ENCODE results near the gene ARPC4.

ARPC4 gene

DNA sequence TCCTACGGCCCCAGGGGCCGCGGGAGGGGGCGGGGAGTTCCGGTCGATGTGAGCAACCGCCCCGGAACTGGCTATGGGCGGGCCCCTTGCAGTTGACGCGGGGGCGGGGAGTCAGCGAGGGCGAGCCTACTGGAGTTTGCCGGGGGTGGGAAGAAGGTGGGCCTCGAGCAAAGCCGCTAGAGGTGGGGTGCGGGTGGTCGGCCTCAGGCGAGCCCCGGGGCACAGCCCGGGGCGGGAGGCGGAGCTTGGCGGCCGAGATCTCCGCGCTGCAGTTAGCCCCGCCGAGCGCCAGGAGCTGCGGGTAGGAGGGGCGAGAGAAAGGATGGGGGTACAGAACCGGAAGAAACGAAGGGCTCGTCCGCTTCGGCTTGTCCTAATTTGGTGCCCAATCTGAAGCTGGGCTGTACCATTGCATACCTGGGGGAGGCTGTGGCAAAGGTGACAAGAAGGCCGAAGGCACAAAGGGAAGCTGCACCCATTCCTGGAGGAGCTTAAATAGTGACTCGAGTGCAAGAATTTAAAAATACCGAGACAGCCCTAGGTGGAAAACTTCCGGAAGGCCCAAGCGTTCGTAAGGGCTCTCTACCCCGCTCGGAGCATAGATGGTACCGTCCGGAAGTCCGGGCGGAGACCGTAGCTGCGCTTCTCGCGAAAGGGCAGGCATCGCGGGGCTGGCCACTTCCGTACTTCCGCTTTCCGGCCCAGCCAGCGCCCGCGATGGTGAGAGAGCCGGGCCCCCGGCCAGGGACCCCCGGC is at the start of gene ARPC4, which contains the start of gene TADA3:
Gene ARPC4, plus strand, starts transcription at position 678 of the 756 bp plus-strand sequence. Its CDS starts 40 bp downstream, at position 718.
Gene TADA3, minus strand, starts transcription at position 69 of the 756 bp plus-strand sequence. CDS start 1,007 bp downstream, outside the sequence.
- DNase-seq = peak; percentile 95

DNA sequence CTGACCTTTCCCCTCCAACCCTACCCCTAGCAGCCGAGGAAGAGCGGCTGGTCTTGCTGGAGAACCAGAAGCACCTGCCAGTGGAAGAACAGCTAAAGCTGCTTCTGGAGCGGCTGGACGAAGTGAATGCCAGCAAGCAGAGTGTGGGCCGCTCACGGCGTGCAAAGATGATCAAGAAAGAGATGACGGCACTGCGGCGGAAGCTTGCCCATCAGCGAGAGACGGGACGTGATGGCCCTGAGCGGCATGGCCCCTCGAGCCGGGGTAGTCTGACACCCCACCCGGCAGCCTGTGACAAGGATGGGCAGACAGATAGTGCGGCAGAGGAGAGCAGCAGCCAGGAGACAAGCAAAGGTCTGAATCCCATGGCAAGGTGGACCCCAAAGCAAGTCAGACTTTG is 49.3 kb upstream of the ARPC4 start:
- no peak for DNase-seq

DNA sequence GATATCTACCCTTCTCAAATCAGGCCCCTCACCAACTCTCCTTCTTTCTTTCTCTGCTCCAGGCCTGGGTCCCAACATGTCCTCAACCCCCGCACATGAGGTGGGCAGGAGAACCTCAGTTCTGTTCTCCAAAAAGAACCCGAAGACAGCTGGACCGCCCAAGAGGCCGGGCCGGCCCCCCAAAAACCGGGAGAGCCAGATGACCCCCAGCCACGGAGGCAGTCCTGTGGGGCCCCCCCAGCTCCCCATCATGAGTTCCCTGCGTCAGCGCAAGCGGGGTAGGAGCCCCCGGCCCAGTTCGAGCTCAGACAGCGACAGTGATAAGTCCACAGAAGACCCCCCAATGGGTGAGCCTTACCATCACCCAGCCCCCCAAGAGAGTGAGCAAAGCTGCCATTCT is 48.7 kb upstream of the ARPC4 start:
- no peak for DNase-seq

DNA sequence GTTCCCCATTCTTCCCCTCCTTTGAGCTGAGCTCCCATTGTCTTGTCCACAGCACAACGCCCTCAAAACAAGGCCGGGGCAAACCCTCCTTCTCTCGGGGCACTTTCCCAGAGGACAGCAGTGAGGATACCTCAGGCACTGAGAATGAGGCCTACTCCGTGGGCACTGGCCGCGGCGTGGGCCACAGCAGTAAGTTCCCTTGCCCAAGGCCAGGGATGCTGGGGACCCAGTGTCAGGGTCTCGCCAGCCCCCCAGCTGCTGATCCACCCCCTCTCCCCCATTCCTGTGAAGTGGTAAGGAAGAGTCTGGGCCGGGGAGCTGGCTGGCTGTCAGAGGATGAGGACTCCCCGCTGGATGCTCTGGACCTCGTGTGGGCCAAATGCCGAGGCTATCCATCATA is 47.4 kb upstream of the ARPC4 start:
- DNase-seq = no peak

DNA sequence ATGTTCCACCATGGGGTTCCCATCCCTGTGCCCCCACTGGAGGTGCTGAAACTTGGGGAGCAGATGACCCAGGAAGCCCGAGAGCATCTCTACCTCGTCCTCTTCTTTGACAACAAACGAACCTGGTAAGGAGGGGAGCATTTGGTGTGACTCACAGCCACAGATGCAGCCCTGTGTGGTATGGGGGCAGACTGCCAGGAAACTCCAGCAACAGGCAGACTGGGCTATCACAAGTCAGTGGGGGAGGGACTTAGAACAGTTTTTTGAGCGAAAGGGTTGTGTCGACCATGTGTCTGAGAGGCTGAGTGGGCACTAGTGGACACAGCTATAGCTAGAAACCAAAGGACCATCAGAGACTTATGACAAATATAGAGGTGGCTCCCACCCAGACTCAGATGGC is 46.6 kb upstream of the ARPC4 start:
- peak; percentile 84 for DNase-seq

DNA sequence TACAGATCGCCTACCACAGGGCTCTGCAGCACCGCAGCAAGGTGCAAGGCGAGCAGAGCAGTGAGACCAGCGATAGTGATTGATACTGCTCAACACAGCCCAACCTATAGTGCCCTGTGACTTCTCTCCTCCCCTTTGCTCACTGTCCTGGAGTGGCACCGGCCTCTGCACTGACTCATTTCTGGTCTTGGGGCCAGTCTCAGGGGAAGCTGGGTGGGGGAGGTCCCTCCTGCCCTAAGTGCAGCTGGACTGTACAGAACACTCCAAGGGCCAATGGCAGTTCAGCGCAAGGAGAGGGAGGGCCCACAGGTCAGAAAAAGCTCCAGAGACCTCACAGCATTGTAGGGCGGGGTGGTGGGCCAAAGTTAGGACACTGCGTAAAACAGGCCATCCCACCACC is 45.6 kb upstream of the ARPC4 start:
- peak; percentile 54 for DNase-seq

DNA sequence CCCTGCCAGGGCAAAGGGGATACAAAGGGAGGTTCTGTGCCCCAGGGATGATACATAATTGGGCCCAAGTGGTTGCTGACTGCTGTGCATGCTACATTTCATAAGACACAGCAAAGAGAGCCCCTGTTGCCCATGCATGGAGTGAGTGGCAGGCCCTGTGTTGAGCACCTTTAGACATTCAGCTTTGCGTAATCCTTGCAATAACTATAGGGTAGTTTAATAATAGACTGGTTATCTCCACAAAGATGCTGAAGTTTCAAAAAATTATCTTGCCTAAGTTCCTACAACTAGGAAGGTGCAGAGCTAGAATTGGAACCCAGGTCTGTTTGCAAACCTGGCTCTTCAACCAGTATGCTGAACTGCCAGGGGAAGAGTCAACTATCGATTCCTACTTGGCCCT is 44.9 kb upstream of the ARPC4 start:
- DNase-seq = no peak

DNA sequence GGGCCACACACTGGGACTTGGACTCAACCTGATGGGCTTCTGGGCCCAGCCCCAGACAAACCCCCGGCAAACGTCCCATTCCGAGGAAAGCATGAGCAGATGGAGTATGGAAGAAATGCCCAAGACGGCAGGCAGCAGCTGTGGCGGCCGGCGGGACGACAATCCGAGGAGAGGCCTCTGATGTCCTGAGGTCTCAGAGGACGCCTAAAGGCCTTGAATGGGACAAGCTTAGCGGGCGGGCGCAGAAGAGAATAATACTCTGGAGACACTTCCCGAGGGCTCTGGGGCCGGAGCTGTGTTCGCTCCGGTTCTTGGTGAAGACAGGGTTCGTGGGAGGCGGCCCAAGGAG is 43.6 kb upstream of the ARPC4 start:
- DNase-seq = no peak

DNA sequence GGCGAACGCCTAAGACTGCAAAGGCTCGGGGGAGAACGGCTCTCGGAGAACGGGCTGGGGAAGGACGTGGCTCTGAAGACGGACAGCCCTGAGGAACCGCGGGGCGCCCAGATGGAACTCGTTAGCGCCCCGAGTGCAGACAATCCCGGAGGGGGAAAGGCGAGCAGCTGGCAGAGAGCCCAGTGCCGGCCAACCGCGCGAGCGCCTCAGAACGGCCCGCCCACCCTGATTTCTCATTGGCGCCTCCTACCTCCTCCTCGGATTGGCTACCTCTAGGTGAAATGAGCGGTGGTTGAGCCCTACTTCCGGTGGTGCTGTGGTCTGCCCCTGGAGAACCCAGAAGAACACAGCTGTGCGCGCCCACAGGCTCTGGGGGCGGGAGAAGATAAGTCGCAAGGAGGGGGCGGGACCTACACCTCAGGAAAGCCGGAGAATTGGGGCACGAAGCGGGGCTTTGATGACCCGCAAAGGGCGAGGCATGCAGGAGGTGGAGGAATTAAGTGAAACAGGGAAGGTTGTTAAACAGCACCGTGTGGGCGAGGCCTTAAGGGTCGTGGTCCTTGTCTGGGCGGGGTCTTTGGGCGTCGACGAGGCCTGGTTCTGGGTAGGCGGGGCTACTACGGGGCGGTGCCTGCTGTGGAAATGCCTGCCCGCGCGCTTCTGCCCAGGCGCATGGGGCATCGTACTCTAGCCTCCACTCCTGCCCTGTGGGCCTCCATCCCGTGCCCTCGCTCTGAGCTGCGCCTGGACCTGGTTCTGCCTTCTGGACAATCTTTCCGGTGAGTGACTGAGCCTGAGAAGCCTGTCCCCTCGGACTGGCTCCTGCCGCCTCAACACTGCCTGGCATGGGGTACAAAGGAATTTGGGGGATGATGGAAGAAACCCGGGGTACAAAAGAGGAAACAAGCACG is 43.0 kb upstream of the ARPC4 start, which contains the start of gene OGG1:
Gene OGG1, plus strand, starts transcription at position 308 of the 911 bp plus-strand sequence. Its CDS starts 335 bp downstream, at position 643.
- DNase-seq = peak; percentile 99

DNA sequence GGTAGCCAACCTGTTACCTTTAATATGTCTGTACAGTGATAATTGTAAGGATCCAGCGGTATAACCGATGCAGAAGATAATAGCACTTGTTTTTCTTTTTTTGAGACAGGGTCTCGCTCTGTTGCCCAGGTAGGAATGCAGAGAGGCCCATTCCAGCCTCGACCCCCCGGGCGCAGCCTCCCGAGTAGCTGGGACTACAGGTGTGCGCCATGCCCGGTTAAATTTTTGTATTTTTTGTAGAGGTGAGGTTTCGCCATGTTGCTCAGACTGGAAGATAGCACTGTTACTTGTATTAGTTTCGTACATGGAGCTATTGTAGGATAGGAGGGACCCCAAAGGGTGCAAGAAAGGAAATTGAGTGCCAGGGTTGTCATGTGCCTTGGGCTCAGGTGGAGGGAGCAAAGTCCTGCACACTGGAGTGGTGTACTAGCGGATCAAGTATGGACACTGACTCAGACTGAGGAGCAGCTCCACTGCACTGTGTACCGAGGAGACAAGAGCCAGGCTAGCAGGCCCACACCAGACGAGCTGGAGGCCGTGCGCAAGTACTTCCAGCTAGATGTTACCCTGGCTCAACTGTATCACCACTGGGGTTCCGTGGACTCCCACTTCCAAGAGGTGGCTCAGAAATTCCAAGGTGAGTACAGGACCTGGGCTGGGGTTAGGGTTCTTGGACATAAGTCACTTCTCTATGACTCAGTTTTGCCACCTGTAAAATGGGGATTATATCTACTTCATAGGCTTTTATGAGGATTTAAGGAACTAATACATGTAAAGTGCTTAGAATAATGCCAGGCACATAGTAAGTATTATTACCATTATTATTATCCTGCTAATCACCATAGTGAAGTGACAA is 42.1 kb upstream of the ARPC4 start:
- DNase-seq = no peak

DNA sequence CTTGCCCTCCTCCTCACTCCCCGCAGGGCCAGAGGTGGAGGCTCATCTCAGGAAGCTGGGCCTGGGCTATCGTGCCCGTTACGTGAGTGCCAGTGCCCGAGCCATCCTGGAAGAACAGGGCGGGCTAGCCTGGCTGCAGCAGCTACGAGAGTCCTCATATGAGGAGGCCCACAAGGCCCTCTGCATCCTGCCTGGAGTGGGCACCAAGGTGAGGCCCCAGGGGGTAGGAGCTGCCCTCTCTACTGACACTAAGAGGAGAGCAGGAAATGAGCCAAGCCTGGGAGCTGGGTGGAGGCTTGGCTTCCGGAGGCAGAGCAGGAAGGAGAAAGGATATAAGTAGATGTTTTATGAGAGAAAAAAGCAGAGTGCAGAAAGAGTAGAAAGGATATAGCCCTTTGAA is 38.2 kb upstream of the ARPC4 start:
- DNase-seq = no peak

DNA sequence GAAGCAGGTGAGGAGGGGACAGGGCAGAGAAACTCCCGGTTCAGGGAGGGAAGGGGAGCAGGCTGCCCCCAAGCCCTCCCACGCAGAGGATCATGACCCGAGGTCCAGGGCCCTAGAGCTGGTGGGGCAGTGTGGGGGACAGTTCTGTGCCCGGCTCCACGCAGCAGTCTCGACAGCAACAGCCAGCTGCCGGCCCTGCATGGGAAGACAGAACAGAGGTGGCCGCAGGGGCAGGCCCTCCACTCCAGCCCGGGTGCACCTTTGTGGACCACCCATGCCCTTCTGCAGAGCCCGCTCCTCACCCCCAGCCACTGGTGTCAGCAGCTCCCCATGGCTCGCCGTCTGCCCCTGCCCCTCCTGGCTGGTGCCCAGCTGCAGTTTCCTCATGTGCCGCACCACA is 35.5 kb upstream of the ARPC4 start:
- no peak for DNase-seq

DNA sequence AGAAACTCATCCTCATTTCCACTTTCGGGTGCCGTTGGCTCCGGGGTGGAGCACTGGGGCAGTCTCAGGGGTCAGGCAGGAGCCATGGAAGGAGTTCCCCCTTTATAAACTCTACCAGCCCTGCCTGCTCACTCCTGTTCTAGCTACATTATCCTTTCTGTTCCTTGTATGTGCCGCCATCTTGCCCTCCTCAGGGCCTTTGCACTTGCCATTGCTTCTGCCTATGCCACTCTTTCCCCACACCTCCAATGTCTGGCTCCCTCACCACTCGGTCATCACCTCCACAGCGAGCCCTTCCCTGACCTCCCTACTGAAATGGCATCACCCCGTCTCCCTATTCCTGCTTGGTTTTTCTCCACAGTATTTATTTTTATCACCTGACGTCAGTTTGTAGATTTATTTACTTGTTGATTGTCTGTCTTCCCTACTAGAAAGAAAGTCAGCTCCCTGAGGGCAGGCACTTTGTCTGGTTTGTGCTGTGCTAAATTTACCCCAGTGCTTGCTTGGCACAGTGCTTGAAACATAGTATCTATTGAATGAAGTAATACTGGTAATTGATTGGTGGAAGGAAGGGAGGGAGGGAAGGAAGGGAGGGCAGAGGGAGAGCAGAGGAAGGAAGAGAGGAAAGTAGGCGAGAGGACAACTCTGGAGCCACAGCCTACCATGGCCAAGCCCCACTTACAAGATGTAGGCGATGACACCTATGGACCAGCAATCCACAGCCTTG is 31.9 kb upstream of the ARPC4 start:
- no peak for DNase-seq

DNA sequence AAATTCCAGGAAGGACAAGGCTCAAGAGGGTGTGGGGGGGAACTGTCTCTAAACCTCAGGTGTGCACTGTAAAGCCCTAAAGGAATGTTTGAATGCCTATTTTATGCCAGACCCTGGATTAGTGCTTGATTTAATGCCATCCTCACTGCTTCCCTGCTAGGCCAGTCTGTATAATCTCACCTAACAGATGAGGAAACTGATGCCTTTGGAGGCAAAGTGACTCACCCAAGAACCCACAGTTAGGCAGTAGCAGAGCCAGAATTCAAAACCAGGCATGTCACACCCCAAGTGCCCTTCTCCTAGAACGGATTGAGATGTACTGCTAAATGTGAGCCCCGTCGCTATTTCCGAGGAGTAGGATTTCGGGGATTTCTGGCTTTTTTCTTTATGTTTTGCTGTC is 31.0 kb upstream of the ARPC4 start:
- DNase-seq = no peak

DNA sequence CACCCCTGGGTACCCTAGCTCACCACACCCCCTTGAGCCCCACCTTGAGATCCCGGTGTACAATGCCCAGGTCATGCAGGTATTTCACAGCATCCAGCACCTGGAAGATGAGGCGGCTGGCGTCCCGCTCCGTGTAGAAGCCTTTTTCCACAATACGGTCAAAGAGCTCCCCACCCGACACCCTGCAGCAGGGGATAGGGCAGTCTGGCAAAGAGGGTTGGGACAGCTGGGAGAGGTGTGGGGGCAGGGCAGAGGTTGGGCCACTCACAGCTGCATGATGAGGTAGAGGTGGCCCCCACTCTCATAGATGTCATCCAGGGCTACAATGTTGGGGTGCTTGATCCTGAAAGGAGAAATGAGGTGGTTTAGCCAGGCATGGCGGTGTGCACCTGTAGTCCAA is 30.0 kb upstream of the ARPC4 start:
- DNase-seq = no peak

DNA sequence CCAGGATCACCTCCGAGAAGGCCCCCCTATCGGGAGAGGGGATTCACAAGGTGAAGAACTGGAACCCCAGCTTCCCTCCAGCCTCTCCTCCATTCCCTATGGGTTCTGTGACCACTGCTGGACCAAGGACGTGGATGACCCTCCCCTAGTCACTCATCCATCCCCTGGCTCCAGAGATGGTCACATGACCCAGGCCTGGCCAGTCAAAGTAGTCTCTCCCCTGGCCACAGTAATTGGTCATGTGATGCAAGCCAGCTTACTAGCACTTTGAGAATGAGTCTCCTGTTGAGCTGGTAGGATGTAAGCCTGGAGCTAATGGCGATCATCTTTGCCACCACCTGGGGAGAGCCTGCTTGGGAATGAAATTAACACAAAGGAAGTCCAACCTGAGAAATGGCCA is 27.0 kb upstream of the ARPC4 start:
- no peak for DNase-seq

DNA sequence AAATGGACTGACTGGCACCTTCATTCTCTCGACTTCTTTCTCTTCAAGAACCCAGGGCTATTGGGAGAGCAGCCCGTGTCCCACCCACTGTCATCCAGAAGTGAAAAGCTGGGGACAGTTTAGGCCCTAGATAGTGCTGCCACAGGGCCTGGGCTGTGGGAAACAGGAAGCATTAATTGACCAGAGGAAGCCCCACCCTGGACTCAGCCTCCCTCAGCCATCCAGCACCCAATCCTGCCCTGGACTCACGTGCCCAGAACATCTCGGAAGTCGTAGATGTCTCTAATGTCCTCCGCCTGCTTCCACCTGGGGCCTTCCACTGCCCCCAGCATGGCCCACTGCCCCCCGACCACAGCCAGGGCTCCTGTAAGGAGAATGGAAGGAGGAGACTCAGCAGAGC is 25.5 kb upstream of the ARPC4 start:
- no peak for DNase-seq

DNA sequence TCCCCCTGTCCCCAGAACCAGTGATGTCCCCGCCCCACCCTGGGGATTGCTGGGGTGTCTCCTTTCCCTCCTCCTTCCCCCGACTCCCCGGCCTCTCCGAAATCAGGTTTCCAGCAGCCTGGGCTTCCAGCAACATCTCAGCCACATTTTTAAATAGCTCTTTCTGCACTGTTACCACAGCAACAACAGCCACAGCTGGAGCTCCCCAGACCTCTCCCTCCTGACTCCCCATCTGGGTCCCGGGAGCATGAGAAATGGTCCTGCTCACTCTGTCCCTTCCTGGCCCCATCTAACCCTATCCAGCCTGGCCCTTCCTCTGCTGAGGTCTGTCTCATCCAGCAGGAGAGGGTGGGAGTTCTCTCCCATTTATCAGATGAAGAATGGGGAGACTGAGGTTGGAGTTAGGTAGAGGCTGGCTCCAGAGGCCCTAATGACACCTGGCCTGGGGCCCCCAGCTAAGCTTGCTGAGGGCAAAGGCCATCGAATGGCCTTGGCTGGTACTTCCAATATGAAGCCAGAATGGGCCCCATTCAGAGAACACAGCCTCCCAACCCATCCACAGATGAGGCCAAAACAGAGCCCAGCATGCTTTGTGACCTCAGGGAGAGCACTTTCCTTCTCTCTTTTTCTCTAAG is 24.6 kb upstream of the ARPC4 start:
- no peak for DNase-seq

DNA sequence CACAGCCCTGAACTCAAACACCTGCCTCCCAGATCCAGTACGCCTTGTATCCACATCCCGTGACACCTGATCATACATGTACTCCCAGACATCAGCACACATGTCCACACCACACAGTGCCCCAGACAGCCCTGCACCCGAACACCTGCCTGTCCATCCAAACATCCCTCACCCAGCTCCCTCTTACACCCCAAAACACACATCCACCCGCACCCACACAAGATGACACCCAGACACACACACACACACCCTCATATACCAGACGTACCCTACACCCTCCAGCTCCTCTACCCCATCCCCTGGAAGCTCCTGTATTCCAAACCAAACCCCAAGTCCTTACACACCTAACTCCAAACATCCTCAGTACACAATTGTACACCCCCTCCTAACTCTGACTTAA is 23.9 kb upstream of the ARPC4 start:
- no peak for DNase-seq

DNA sequence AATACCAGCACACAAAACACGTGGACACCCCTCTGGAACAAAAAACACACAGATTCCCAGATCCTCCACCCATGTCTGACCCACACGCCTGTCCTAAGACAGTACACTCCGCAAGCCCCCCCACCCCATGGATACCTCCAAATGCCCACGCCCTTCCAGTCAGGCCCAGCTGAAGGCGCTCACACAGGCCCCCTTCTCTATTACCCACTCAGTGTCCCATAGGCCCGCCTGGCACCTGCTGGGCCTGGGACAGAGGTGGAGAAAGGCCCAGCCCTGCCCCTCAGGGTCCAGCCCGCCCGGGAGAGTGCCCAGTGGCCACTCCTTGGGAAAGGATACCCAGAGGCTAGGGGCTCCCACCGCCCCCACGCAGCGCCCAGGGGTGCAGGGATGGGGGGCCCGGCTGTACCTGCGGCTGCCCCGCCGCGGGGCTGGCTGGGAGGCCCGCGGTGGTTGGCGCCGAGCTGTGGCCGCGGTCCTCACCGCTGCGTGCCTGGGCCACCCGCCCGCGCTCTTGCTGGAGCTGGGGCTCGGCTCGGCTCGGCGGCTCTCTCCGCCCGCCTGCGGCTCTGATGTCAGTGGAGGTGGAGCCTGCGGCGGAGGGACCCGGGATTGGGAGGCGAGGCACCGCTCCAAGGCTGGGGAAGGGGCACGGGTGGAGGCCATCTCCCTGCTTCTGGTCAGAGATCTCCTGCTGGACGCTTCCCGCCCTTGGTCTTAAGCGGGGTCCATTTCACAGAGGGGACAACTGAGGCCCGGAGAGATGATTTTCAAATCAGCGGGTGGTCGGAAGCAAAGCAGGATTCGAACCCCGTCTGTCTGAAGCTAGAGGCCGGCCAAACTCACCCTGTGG is 23.2 kb upstream of the ARPC4 start, which contains the start of gene CAMK1:
Gene CAMK1, minus strand, starts transcription at position 522 of the 850 bp plus-strand sequence. CDS start 2,198 bp downstream, outside the sequence.
- peak; percentile 73 for DNase-seq

All from EL (cell line).